ENCODE data around the gene DLG2.

Gene DLG2

DNA sequence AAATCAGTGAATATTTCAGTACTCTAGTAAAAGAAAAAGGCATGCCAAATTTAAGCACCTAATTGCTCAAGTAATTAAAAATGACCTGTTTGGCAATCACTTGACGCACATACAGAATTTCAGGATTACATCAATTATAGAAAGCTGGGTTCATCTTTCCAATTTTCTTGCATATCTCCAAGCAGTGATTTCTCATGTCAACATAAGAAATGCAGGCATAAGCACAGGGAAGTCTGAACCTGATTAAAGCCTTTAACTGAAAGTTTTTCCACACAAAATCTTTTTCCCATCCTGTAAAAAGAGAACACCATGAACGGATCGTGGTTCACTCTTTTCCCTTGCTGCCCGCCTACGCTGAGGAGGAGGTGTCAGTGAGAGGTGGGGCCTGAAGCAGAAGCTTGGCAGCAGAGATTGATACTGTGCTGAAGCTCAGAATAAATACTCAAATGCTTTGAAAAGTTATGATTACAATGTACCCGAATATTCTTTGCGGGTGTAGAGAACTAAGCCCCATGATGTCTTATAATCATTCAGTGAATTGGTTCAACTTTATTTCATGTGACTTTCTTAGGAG, 1636.9 kb downstream of the DLG2 start:
- no peak for DNase-seq (ENCODE audit: low read depth)

DNA sequence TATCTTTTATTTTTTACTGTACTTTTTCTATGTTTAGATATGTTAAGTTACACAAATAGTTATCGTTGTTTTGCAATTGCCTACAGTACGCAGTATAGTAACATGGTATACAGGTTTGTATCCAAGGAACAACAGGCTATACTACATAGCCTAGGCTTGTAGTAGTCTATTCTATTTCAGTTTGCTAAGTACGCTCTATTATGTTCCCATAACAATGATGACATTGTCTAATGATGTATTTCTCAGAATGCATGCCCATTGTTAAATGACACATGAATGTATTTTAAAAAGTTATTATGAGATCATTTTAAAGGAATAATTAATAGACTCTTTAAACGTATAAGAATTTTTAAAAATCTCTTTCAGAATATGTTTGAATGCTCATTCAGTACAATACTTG, 1644.3 kb downstream of the DLG2 start:
- DNase-seq (ENCODE audit: low read depth), result no peak

- no peak for DNase-seq (ENCODE audit: low read depth)
Measured at GRCh38 chr11:83979593-83979992, 1647.6 kb downstream of the DLG2 start.

GRCh38 chr11:83978942-83979341, 1648.2 kb downstream of the DLG2 start:
- no peak for DNase-seq (ENCODE audit: low read depth)

- no peak for DNase-seq (ENCODE audit: low read depth)
Measured at GRCh38 chr11:83976086-83976485, 1651.1 kb downstream of the DLG2 start.

- no peak for DNase-seq (ENCODE audit: low read depth)
Measured at GRCh38 chr11:83972536-83972935, 1654.6 kb downstream of the DLG2 start.

- no peak for DNase-seq (ENCODE audit: low read depth)
Measured at GRCh38 chr11:83971063-83971462, 1656.1 kb downstream of the DLG2 start.

- DNase-seq (ENCODE audit: low read depth), result no peak
Measured at GRCh38 chr11:83970061-83970671, 1657.0 kb downstream of the DLG2 start.

- DNase-seq (ENCODE audit: low read depth), result no peak
Measured at GRCh38 chr11:83957038-83957900, 1669.9 kb downstream of the DLG2 start.

DNA sequence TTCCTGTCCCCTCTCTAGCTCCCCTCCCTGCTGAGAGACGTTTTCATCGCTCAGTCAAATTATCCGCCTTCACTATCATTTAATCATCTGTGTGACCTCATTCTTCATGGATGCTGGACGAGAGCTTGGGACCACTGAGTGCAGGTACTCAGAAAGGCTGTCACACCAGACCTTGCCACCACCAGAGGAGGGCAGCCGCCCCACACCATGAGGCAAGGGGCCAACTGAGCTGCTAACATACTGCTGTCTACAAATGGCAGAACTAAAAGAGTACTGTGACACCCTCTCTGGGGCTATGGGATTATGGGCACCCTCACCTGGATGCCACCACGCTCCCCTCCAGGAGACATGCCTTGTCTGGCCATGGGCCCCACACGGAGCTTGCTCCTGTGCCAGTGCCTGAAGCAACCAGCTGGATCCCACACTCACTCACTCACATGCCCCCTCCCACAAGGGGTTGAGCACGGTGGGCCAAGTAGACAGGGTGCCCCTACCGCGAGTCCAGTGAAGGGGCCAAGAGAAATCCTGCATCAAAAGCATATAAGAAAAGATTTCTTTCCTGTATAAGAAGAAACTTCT, 1670.9 kb downstream of the DLG2 start:
- no peak for DNase-seq (ENCODE audit: low read depth)

DNA sequence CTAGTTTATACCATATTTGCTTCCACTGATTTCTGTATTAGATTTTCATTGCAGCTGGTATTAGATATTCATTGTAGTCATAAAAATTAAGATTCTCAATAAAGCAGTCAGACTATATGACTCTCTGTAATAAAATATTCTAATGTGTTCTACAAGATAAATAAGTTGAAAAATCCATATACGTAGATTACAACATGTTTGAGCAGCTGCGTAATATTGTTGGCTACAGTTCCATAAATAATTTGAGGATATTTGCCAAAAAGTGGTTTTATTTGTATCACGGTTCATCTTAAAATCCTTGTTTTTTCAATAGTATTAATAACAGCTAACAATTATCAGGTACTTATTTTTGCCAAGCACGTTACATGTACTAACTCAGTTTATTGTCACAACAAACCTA, 1672.4 kb downstream of the DLG2 start:
- no peak for DNase-seq (ENCODE audit: low read depth)

- no peak for DNase-seq (ENCODE audit: low read depth)
Measured at GRCh38 chr11:83951521-83951920, 1675.6 kb downstream of the DLG2 start.

DNA sequence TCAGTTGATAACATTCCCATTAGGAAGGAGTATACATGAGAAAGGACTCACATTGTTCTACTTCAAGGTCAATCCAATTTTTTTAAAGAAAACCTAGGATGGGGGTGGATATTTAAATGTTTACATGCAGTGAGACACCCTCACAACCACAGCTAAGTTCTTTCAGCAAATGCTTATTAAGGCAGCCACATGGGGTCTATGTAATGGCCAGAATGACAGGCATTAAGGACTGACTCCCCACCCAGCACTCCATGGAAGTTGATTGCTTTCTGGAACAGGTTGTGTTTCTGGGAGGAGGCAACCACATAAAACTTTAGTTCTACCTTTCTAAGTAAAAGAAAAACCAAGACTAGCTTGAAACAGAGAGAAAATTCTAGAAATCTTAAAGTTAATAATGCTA, 1678.9 kb downstream of the DLG2 start:
- DNase-seq (ENCODE audit: low read depth), result no peak

DNA sequence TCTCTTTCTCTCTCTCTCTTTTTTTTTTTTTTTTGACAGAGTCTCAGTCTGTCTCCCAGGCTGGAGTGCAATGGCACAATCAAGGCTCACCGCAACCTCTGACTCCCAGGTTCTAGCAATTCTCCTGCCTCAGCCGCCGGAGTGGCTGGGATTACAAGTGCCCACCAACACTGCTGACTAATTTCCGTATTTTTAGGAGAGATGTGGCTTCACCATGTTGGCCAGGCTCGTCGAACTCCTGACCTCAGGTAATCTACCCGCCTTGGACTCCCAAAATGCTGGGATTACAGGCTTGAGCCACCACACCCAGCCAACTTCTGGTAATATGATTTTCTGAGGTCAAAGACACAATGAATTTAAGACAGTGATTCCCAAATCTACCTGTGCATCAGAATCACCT, 1681.2 kb downstream of the DLG2 start:
- DNase-seq (ENCODE audit: low read depth), result no peak

DNA sequence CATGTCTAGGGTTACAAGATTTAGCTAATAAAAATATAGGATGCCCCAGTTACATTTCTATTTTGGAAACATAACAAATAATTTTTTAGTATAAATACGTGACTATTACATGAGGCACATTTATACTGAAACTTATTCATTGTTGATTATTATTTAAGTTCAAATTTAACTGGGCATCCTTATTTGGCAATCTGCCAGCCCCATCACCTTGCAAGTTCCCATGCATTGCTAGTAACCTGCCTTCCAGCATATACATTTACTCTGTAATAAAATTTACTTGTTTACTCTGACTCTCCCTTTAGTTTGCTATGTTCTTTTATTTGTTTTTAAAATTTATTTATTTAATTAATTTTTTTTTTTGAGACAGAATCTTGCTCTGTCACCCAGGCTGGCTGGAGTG, 1686.1 kb downstream of the DLG2 start:
- no peak for DNase-seq (ENCODE audit: low read depth)

GRCh38 chr11:83938148-83938547, 1689.0 kb downstream of the DLG2 start:
- no peak for DNase-seq (ENCODE audit: low read depth)

DNA sequence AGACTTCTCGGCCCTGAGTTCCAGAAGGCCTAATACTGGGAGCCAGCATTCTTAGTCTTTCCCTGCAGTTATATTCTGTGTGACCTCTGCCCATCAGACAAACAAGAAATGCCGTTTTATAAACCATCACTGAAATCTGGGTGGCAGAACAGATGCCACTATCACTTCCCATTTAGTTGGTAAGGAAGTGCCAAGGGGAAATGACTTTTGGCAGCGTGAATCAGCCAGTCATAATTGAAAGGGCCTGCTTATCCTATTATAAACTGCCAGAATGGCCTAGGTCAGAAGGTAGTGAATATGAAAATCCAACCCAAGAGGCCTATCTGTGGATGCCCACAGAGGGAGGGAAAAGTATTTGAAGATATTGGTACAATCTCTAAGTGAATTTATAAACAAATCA, 1694.1 kb downstream of the DLG2 start:
- DNase-seq (ENCODE audit: low read depth), result no peak

DNA sequence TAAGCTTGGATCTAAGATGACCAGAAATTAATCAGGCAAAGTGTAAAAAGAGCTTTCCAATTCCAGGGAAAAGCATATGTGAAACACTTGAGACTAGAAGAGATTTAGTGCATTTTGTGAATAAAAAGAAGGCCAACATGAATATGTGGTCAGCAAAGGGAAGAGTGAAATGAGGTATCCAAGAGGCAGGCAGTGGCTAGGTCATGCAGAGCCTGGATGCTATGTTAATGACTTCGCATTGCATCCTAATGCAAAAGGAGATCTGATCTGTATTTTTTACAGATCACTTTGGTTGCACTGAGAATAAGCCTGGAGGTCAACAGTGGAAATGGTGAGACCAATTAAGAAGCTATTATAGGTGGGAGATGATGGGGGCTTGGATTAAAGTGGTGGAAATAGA, 1699.7 kb downstream of the DLG2 start:
- no peak for DNase-seq (ENCODE audit: low read depth)

DNA sequence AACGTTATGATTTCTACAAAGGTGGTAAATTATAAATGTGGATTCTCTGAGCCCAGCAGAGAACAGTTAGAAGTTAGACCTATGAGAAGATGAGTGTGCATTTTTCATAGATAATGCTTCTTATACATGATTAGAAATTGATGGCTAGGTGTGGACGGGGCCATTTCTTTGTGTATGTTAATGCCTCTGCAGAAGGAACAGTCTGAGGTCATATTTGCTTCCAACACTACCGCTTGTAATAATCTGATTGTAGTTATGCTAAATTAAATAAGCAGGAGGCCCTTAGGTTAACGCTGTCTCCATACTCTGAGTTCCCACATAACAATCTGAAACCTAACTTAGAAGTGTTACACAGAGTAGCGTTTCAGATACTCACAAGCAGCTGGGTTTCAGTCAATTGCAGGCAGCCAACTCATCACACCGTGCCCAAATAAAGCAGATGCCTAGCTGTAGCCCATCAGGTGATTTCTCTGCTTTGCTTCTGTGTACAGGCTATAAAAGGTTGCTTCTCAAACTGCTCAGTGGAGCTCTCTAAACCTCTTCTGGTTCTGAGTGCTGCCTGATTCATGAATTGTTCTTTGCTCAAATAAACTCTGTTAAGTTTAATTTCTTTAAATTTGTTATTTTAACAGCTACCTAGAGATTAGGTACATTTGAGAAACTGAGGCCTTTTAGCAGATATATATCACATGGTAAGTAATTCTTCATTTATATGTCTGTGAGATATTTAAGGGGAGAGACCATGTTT, 1702.2 kb downstream of the DLG2 start:
- no peak for DNase-seq (ENCODE audit: low read depth)

GRCh38 chr11:83923961-83924360, 1703.2 kb downstream of the DLG2 start:
- no peak for DNase-seq (ENCODE audit: low read depth)

DNA sequence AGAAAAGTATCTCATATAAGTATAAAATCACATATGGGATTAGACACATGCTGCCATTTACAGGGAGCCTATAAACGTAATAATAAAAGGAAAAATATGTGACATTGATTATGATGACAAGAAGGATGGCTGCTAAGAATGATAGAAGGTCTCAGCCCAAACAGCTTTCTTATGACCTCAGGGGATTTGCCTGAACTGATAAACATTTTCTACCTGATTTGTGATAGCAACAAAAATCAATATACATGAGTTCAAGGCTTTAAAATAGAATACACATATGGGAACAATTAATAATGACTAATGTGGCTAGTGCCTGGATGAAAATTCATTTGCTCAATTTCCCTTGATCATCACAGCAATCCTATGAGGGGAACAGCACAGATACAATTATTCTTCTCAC, 1704.2 kb downstream of the DLG2 start:
- no peak for DNase-seq (ENCODE audit: low read depth)

DNA sequence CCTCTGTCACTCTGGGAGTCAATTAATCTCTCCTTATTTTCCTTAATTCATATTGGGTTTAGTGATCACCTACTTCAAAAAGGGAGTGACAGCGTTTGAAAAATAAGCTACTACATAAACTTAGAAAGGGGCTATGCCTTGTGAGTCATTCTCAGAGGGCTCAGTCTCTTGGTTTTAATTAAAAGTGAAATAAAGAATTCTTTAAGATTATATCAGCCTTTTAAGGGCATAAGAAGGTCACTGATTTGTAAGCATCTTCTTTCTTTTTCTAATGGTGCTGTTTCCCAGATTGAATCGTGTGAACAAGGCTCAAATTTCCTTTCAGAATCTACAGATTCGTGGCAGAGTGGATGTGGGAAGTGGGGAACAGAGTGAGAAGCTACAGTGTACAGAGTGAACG, 1704.8 kb downstream of the DLG2 start:
- no peak for DNase-seq (ENCODE audit: low read depth)

Measured in stimulated activated CD4-positive, alpha-beta T cell treated with anti-CD3 and anti-CD28 coated beads, Interleukin-2, amount 100 ng/mL, for 4 hours (primary cell).